IMR-90 (cell line): Measurements from ENCODE around the gene GPR179. TPM values are rescaled to one million over a fixed set of nuclear protein-coding genes. Genes with fewer than 3 reads are reported as not detected.

Source experiments
- ATAC-seq: fragments of 200-7000 bp; cut with Tn5 transposase; 2 replicates; pipeline ENCODE4 v1.9.1; 2020; ENCODE audit warnings: low read depth, mild to moderate bottlenecking, moderate library complexity
- BruUV-seq: library from RNA; stranded (reverse); fragments of 400-500 nt; replicated peaks from 2 replicates; lab custom pipeline; 2021; lab: Mats Ljungman, UMichigan
- CTCF ChIA-PET: fragments of 300-600 bp; formaldehyde crosslinking; extraction: SDS; loops from one replicate; lab custom pipeline; 2021; ENCODE audit warnings: antibody characterized with exemption; lab: Yijun Ruan, JAX
- POLR2A ChIA-PET: fragments of 300-600 bp; sonication (Branson Sonifier 250); formaldehyde crosslinking; loops from one replicate; lab custom pipeline; 2022; ENCODE audit warnings: antibody characterized with exemption; ENCODE audit not compliant: unreplicated experiment; lab: Charles Lee
- DNase-seq: peaks from one replicate; pipeline ENCODE4 v3.0.0; 2013
- H2AFZ ChIP-seq: replicated peaks from 2 replicates; pipeline ENCODE3; 2013; ENCODE audit warnings: low read length, mild to moderate bottlenecking; ENCODE audit not compliant: poor library complexity
- H2AK5ac ChIP-seq: 2 replicates; pipeline ENCODE4 v1.6.1; 2013; ENCODE audit warnings: low read depth, low read length, inconsistent platforms
- H2AK9ac ChIP-seq: replicated peaks from 2 replicates; pipeline ENCODE3; 2013; ENCODE audit warnings: mild to moderate bottlenecking, low read depth, low read length, moderate library complexity; ENCODE audit not compliant: poor library complexity
- H2BK120ac ChIP-seq: 2 replicates; pipeline ENCODE4 v1.6.1; 2013; ENCODE audit warnings: low read depth, low read length, inconsistent platforms
- H2BK15ac ChIP-seq: 3 replicates; pipeline ENCODE4 v1.6.1; 2013; ENCODE audit warnings: low read depth, low read length, inconsistent platforms
- H2BK20ac ChIP-seq: 2 replicates; pipeline ENCODE4 v1.6.1; 2013; ENCODE audit warnings: low read depth, mild to moderate bottlenecking, inconsistent platforms, low read length, moderate library complexity
- H2BK5ac ChIP-seq: 2 replicates; pipeline ENCODE4 v1.6.1; 2013; ENCODE audit warnings: mild to moderate bottlenecking, low read depth, low read length, inconsistent platforms; ENCODE audit not compliant: poor library complexity, severe bottlenecking
- H3K14ac ChIP-seq: replicated peaks from 2 replicates; pipeline ENCODE4 v1.6.1; 2013; ENCODE audit warnings: low read depth, low read length, inconsistent platforms
- H3K18ac ChIP-seq: 2 replicates; pipeline ENCODE4 v1.6.1; 2013; ENCODE audit warnings: low read depth, low read length, control low read depth
- H3K23ac ChIP-seq: 2 replicates; pipeline ENCODE4 v1.6.1; 2013; ENCODE audit warnings: low read depth, low read length, inconsistent platforms
- H3K27ac ChIP-seq: 2 replicates; pipeline ENCODE4 v1.5.1; 2013; ENCODE audit warnings: mild to moderate bottlenecking, control low read depth, low read length; ENCODE audit not compliant: insufficient read depth
- H3K27me3 ChIP-seq: 2 replicates; pipeline ENCODE4 v1.6.1; 2013; ENCODE audit warnings: low read length; ENCODE audit not compliant: control insufficient read depth, insufficient read depth
- H3K36me3 ChIP-seq: 2 replicates; pipeline ENCODE4 v1.6.1; 2013; ENCODE audit warnings: low read length, mixed read lengths; ENCODE audit not compliant: control insufficient read depth, insufficient read depth
- H3K4ac ChIP-seq: 2 replicates; pipeline ENCODE4 v1.6.1; 2013; ENCODE audit warnings: low read depth, low read length, inconsistent platforms
- H3K4me1 ChIP-seq: 2 replicates; pipeline ENCODE4 v1.6.1; 2013; ENCODE audit warnings: low read length, mixed read lengths; ENCODE audit not compliant: control insufficient read depth, insufficient read depth
- H3K4me2 ChIP-seq: 2 replicates; pipeline ENCODE4 v1.6.1; 2013; ENCODE audit warnings: low read depth, mild to moderate bottlenecking, control low read depth, low read length, moderate library complexity
- H3K4me3 ChIP-seq: 2 replicates; pipeline ENCODE4 v1.5.1; 2013; ENCODE audit warnings: low read depth, mild to moderate bottlenecking, control low read depth, low read length, moderate library complexity; ENCODE audit not compliant: insufficient read depth
- H3K56ac ChIP-seq: 2 replicates; pipeline ENCODE4 v1.6.1; 2013; ENCODE audit warnings: low read length, inconsistent platforms; ENCODE audit not compliant: insufficient read depth; ENCODE audit errors: extremely low read depth
- H3K79me1 ChIP-seq, 2 experiments: 2 replicates each; pipeline ENCODE4 v1.6.1; 2013; ENCODE audit warnings: low read length in 2 of 2, inconsistent platforms in 1 of 2, low read depth in 1 of 2
- H3K9ac ChIP-seq: 2 replicates; pipeline ENCODE4 v1.6.1; 2013; ENCODE audit warnings: low read depth, low read length, control low read depth
- H3K9me1 ChIP-seq: 2 replicates; pipeline ENCODE4 v1.6.1; 2013; ENCODE audit warnings: low read length, inconsistent platforms; ENCODE audit not compliant: insufficient read depth
- H3K9me3 ChIP-seq: 2 replicates; pipeline ENCODE4 v1.6.1; 2013; ENCODE audit warnings: low read length; ENCODE audit not compliant: control insufficient read depth, insufficient read depth
- H4K20me1 ChIP-seq: 2 replicates; pipeline ENCODE4 v1.6.1; 2013; ENCODE audit warnings: low read length, inconsistent platforms; ENCODE audit not compliant: insufficient read depth
- H4K5ac ChIP-seq: 2 replicates; pipeline ENCODE4 v1.6.1; 2013; ENCODE audit warnings: mild to moderate bottlenecking, low read depth, low read length, control low read depth
- H4K8ac ChIP-seq, 2 experiments: 2 replicates each; pipeline ENCODE4 v1.6.1; 2013; ENCODE audit warnings: low read depth in 2 of 2, low read length in 2 of 2, control low read depth in 1 of 2, inconsistent platforms in 1 of 2
- H4K91ac ChIP-seq: 2 replicates; pipeline ENCODE4 v1.6.1; 2013; ENCODE audit warnings: low read depth, low read length, inconsistent platforms; ENCODE audit not compliant: insufficient read depth
- BHLHE40 ChIP-seq: fragments of 150-350 bp; IDR thresholded peaks from 2 replicates; pipeline ENCODE4 v1.6.1; 2016; ENCODE audit warnings: mild to moderate bottlenecking, low read depth, low read length
- CHD1 ChIP-seq: IDR thresholded peaks from 2 replicates; pipeline ENCODE4 v1.6.1; 2012; ENCODE audit warnings: low read depth, low read length, improper control_type of control experiment
- RCOR1 ChIP-seq: IDR thresholded peaks from 2 replicates; pipeline ENCODE4 v1.6.1; 2012; ENCODE audit warnings: mild to moderate bottlenecking, low read length, improper control_type of control experiment; ENCODE audit not compliant: insufficient replicate concordance
- RFX5 ChIP-seq: IDR thresholded peaks from 2 replicates; pipeline ENCODE4 v1.8.0; 2012; ENCODE audit warnings: low read depth, mild to moderate bottlenecking, low read length, moderate library complexity
- SMC3 ChIP-seq: fragments of 150-350 bp; IDR thresholded peaks from 2 replicates; pipeline ENCODE4 v1.6.1; 2016; ENCODE audit warnings: low read depth, mild to moderate bottlenecking, antibody characterized with exemption, low read length, moderate library complexity
- WGBS, 2 experiments: methylation state at CpG; one replicate each; pipeline versions ENCODE4 v1.1.5 to v1.1.7; 2013; ENCODE audit warnings: missing lambda C conversion rate in 2 of 2; ENCODE audit not compliant: insufficient read length in 1 of 2; ENCODE audit errors: extremely low coverage in 2 of 2; 5-methylcytosine and 5-hydroxymethylcytosine counted together
- dilution Hi-C: fragments of 300-500 bp; cut with HindIII; formaldehyde crosslinking; loops from one replicate; pipeline ENCODE4 v1.14.3; 2018; ENCODE audit warnings: low sequenced_read_pairs; ENCODE audit not compliant: unreplicated experiment
- in situ Hi-C: fragments of 300-500 bp; cut with MboI; formaldehyde crosslinking; loops from 3 replicates; pipeline ENCODE4 v1.14.3; 2019; ENCODE audit warnings: low sequenced_read_pairs, inconsistent platforms, mixed read lengths
- intact Hi-C: fragments of 100-400 bp; cut with micrococcal nuclease; formaldehyde crosslinking; loops from 2 replicates; pipeline ENCODE4 v1.10.0; 2022
- polyA plus RNA-seq, 3 experiments: library from polyadenylated mRNA; depleted of rRNA; stranded (reverse); fragments of >200 nt; gene quantifications; 2 replicates each; pipeline ENCODE4 v1.2.3, GENCODE V29; 2012; ENCODE audit warnings: low replicate concordance in 1 of 3
- total RNA-seq: library from RNA; depleted of rRNA; stranded (reverse); fragments of >200 nt; gene quantifications from 2 replicates; pipeline ENCODE4 v1.2.3, GENCODE V29; 2012

GPR179 gene
- total and polyA plus RNA-seq, 2 of the 4 experiments (the other 2 are of a cell fraction) = not detected

DNA sequence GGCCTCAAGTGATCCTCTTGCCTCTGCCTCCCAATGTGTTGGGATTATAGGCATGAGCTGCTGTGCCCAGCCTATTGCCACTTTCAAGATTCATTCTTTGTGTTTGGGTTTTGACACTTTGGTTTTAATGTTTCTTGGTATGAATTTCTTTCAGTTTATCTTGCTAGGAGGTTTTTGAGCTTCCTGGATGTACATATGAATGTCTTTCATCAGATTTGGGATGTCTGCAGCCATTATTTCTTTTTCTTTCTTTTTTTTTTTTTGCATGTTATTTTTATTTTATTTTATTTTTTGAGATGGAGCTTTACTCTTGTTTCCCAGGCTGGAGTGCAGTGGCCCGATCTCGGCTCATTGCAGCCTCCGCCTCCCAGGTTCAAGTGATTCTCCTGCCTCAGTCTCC lies 28.3 kb downstream of the GPR179 start:
- in situ Hi-C loops (no loop called here), dilution Hi-C loops (no loop called here), intact Hi-C loops (no loop called here)
- H3K4me1 ChIP-seq = peaks cover 1% of the 10 kb centered on the region; the same call in 1 of the 2 replicates
- H2AFZ ChIP-seq = no peak overlapping the region
- no peak overlapping the region for H3K4ac ChIP-seq
- BruUV-seq = no TSS peak
- H4K20me1 ChIP-seq = no peaks in the 10 kb centered on the region
- H3K23ac ChIP-seq = no peak overlapping the region
- H3K4me3 ChIP-seq = no peak overlapping the region
- H3K27me3 ChIP-seq = no peaks in the 10 kb centered on the region
- no peak overlapping the region for H2BK5ac ChIP-seq
- H3K4me2 ChIP-seq = no peak overlapping the region
- CTCF ChIA-PET = interaction anchor here (0.7 kb wide), 1 partner anchor 9 kb away, joined by 3 read pairs; no protein-coding TSS in a partner anchor
- H2BK15ac ChIP-seq = no peak overlapping the region
- H3K14ac ChIP-seq = no peak overlapping the region
- no peak overlapping the region for H2AK9ac ChIP-seq
- no CpG with 5 or more reads among the region's 3 CpGs for WGBS, 2 experiments
- H3K36me3 ChIP-seq = peaks cover 15% of the 10 kb centered on the region
- no peak overlapping the region for H3K56ac ChIP-seq
- H2BK20ac ChIP-seq = no peak overlapping the region
- ATAC-seq = no peak
- no peak overlapping the region for H4K91ac ChIP-seq
- no peak overlapping the region for H4K5ac ChIP-seq
- no peak overlapping the region for H3K9ac ChIP-seq
- H3K18ac ChIP-seq = no peak overlapping the region
- H4K8ac ChIP-seq = no peak overlapping the region
- no peaks in the 10 kb centered on the region for H3K9me3 ChIP-seq
- POLR2A ChIA-PET = no interaction called here
- no peak for TF ChIP-seq CHD1
- no peak for TF ChIP-seq BHLHE40
- TF ChIP-seq SMC3 = no peak
- no peak for TF ChIP-seq RFX5
- TF ChIP-seq RCOR1 = no peak
- H2BK120ac ChIP-seq = no peak overlapping the region
- H3K9me1 ChIP-seq = no peaks in the 10 kb centered on the region
- H3K79me1 ChIP-seq = no peaks in the 10 kb centered on the region
- H2AK5ac ChIP-seq = no peak overlapping the region
- no peak overlapping the region for H3K27ac ChIP-seq
- DNase-seq = no peak
